NOMO-1 treated with DMSO at 0.1 percent for 48 hours (cell line): Measurements from ENCODE around the gene GRP.

Experiments used
- DNase-seq: peaks from one replicate; lab custom pipeline; 2025; ENCODE audit not compliant: unreplicated experiment; lab: John Stamatoyannopoulos, UW

GRP gene

DNA sequence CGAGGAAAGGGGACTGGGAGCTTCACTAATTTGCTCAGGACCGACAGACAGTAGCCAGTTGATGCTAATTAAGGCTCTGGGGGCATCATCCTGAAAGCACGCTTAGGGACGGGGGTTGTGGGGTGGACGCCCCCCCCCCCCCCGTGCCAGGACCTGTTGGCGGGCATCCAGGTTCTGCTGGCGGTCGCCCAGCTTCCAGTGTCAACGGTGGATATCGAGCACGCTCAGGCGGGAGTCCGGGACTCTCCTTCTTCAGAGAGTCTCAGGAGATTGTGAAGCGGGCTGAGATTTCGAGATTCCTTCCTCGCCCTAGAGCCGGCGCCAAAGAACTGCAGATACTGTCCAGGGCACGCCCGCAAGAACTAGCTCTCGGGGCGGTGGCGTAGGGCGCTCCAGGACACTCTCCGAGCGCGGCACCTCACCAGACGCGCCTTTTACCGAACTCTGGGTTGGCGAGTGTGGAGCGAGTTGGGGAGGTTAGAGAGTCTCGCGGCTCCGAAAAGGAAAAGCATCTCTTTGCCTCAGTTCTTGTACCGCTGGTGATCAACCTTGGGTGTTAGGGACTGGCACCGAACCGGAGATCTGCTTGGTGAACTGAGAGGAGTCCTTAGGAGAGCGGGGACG is 47.7 kb downstream of the GRP start:
- DNase-seq, result no peak

GRCh38 chr18:59268127-59268720 is 48.3 kb downstream of the GRP start:
- DNase-seq, result no peak

- peak; percentile 36 for DNase-seq
Observed at GRCh38 chr18:59268721-59269562, 49.0 kb downstream of the GRP start.

GRCh38 chr18:59269563-59270119 is 49.7 kb downstream of the GRP start:
- no peak for DNase-seq

DNA sequence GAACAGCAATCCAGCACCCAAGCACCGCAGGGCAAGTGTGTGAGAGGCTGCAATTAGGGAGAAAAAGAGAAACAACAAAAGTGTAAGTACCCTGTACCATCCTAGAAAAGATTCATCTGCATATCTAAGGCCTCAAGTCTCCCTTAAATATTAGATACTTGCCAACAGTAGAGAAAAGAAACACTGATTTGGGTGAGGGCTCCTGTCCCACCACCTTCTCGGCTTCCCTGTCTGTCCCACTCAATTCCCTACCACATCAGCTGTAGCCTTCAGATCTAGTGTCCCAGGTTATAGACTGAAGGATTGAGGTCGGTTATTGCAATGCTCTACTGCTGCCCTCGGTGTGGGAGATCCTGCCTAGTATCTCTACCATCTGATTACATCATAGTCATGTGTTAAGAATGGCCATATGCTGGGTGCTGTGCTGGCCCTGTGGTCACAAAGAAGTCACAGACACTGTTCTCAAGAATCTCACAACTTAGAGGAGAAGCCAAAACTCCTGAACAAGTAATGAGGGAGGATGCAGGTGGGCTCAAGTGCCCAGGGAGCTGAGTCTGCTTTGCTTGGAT is 50.8 kb downstream of the GRP start:
- no peak for DNase-seq

DNA sequence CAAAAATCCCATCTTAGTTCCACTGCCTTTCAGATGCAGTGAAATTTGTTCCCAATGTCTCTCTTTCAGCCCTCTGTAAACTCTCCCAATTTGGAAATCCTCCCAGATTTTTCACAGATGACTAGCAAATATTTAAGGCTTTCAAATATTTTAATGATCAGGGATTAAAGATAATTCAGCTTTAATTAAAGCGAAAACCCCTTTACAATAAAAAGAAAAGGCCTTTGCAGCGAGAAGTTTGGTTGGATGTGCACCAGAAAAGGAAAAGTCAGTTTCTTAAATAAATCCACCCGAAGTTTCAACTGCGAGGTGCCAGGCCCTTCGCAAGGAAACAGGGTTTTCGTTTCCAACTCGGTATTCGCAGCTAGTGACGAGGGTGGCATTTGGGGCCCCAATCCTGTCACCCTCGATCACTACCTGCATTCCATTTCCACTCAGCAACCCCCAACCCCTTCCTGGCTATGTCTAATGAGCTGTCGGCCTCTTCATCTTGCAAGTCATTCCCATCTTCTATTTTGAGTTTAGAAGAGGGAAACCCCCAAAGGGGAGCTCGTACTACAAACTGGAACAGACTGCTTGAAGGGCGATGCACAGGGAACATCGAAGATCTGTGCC is 51.8 kb downstream of the GRP start:
- no peak for DNase-seq

DNA sequence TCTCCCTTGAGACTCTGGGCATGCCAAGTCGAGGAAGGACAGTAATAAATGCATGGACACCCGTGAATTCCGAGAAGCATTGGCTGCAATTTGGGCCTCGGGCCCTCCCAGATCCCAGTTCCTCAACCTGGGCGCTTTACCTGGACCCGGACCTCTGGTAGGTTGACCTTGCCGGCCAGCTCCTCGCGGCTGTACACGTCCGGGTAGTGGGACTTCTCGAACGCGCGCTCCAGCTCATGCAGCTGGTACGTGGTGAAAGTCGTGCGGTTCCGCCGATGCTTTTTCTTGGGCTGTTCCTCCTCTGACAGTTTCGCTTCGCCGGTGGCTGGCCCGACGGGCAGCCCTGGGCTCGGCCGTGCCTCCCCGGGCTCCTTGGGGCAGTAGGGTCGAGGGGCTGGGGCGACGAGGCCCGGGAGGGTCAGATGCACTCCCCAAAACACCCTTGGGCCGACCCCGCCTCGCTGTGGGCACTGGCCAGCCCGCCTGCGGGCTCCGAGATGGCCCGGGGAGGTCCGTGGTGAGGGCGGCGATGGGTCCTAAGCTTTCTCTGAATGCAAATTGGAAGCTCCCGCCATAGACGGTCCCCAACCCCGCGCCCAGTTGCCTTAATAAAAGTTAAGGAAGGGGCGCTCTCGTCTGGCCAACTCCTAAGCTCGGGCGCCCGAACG is 52.4 kb downstream of the GRP start:
- peak; percentile 16 for DNase-seq

- DNase-seq, result no peak
Observed at GRCh38 chr18:59272891-59273758, 53.2 kb downstream of the GRP start, which contains the start of gene RAX. TSS of gene RAX (minus strand) at chr18:59273454. CDS start at chr18:59273206, 248 bp downstream.

DNA sequence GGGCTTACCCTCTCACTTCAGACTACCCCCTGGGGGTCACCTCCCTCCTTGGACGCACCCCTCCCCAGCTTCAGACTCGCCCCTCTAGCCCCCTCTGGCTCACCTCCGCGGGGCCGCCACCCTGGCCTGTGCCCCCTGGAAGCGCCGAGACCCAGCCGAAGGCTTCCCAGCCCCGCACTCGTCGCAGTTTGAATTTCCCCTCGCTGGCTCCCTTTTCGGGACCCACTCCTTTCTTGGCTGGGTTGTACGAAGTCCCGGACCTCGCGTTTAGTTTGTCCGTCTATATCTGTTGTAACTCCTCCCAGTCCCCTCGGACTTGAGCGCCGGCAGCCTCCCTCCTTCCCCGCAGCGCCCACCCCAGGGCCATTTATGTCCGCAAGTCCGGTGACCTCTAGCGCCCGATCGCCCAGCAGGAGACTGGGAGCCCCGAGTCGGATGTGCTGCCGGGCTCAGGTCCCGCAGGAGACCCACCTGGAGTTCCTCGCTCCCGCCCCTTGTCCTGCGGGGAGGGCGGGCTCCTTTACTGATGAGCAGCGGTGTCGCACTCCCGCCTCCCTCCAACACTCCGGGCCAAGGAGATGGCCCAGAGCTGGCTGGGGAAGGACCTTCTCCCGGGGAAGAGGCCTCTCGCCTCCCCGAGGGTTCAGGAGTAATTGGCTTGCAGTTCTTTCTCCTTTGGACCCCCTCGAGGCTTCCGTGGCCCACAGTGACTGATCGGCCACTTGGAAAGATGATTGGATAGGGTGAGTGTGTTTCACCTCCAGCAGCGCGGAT is 54.0 kb downstream of the GRP start:
- DNase-seq, result no peak

DNA sequence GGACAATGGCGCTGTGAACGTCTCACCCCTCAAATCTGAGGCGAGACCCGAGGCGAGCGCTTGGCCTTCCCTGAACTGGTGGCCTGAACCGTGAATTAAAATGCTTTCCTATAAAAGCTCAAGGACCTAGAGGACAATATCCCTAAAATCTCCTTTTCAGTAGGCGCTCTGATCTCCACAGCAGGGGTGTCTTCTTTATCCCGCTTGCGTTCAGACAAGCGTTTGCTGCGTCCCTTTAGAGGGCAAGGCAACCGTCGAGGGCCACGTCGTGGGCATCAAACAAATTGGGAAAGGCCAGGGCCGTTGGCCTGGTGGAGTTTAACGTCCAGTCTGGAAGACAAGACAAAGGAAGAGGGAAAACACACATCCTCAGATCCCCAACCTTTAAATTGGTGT is 54.6 kb downstream of the GRP start:
- no peak for DNase-seq

DNA sequence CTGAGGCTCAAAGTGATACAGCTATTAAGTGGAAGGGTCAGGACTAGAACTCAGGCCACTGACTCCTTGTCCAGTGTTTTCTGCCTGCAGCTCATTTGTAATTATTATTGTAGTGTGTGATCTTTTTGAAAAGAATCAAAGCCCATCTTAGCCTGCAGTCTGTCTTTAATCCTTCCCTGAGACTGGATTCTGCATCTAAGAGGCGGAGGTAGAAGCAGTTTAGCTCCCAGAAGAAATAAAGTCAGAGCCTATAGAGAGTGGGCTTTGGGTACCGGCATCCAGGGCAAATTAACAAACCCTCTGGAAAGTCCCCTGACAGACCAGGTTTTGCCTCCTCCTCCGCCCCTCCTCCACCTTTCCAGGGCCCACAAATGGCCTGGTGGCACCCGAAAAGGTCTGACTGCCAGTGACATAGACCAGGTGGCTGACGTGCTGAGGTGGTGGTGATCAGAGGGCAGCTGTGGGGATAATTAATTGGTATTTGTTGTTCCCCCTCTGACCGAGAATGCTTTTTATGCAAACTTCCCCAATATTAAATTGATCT is 55.5 kb downstream of the GRP start:
- no peak for DNase-seq

GRCh38 chr18:59276047-59276446 is 56.1 kb downstream of the GRP start:
- DNase-seq, result no peak

- no peak for DNase-seq
Observed at GRCh38 chr18:59278793-59279192, 58.8 kb downstream of the GRP start.

DNA sequence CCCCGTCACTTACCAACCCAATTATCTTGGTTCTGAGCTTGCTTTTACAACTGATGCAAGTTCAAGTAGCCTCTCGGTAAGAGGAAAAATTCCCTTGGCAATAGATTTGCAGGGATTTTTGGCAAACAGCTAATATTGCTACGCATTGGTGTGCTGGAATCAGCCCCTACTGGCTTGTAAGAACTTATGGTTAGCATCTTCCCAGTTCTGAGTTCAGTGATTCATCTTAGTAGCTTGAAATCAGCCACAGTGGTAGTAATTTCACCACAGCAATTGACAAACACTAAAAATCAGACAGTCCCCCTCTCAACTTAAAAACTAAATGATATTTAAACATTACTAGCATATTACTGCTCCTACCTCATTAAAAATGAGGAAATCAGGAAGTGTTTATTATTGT is 59.2 kb downstream of the GRP start:
- DNase-seq, result no peak

DNA sequence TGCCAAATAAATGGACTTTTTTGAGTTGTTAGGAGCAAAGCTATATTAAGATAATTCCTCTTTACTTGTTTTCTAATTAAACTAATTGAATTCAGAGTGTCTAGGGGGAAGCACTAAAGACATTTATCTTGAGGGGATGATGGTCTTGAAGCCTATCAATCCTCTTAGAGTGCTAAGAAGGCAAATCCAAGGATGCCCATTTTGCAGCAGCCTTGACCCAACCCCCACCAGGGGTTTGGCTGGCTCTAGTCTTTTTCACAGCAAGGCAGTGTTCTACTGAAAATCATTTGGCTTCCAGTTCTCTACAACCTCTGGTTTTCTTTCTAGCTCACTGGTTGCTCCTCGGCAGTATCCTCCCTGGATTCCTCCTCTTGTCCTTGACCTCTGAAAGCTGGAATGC is 59.8 kb downstream of the GRP start:
- no peak for DNase-seq
